ENCODE results near the gene CHFR.

DNA sequence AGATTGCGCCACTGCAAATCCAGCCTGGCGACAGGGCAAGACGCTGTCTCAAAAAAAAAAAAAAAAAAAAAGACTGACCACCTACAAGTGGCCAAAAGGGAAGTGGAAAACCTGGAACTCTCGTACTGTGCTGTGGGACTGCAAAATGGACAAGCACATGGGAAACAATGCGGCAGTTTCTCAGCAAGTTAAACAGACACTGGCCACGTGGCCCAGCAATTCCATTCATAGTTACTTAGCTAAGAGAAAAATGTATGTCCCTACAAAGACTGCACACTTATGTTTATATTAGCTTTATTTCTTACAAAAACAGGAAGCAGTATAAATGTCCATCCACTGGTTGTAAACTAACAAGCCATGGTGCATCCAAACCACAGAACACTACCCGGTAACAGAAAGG is 5.6 kb downstream of the CHFR start:
- TF ChIP-seq POLR2A (IDR thresholded peaks at IDR 0.05; ENCODE audit: low read depth, low read length) (no peak), TAF1 (IDR thresholded peaks at IDR 0.05; ENCODE audit: low read depth, low read length) (no peak), POLR2AphosphoS5 (IDR thresholded peaks at IDR 0.05; ENCODE audit: low read depth, low read length) (no peak), PAX5 (IDR thresholded peaks at IDR 0.05; ENCODE audit: insufficient read depth, low read length, severe bottlenecking) (no peak)

All from GM12891 (cell line).